ENCODE results near the gene A1CF.

- TF ChIP-seq, protein P1, sequence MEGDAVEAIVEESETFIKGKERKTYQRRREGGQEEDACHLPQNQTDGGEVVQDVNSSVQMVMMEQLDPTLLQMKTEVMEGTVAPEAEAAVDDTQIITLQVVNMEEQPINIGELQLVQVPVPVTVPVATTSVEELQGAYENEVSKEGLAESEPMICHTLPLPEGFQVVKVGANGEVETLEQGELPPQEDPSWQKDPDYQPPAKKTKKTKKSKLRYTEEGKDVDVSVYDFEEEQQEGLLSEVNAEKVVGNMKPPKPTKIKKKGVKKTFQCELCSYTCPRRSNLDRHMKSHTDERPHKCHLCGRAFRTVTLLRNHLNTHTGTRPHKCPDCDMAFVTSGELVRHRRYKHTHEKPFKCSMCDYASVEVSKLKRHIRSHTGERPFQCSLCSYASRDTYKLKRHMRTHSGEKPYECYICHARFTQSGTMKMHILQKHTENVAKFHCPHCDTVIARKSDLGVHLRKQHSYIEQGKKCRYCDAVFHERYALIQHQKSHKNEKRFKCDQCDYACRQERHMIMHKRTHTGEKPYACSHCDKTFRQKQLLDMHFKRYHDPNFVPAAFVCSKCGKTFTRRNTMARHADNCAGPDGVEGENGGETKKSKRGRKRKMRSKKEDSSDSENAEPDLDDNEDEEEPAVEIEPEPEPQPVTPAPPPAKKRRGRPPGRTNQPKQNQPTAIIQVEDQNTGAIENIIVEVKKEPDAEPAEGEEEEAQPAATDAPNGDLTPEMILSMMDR (IDR thresholded peaks at IDR 0.05) = no peak
- TF ChIP-seq POLR2A (IDR thresholded peaks at IDR 0.05) = no peak
Measured at GRCh38 chr10:50855015-50855414, 30.4 kb downstream of the A1CF start.

All from right lobe of liver (tissue), 4 donors.